ENCODE results near the gene TAS1R3. TPM values are rescaled to one million over a fixed set of nuclear protein-coding genes. Genes with fewer than 3 reads are reported as not detected.

The TAS1R3 gene
- total RNA-seq, 2 experiments from 2014 or later: 0.99 to 1.1 TPM

DNA sequence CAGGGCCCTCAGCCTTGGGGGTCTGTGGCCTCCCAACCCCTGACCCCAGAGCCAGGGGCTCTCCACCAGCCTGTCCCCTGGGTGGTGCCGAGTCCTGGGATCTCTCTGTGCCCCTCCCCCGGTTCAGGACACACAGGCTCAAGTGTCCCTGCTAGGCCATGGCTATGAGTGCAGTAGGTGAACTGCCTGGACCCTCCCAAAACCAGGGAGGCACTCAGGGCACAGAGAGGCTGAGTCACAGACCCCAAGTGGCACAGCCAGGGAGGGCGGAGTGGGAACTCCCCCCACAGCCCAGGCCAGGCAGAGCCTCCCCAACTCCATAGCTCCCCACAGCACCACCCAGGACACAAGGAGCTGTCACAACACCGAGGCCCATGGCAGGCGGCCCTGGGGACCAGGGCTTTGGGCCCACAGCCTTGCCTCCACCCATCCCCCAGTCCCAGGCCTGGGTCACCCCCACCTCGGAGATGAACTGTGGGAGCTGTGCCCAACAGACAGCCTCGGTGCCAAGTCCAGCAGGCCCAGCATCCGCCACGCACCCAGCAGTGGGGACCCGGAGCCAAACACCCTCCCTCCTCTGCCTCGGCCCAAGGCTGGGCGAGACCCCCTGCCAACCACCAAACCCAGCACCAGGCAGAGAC lies 14.9 kb downstream of the TAS1R3 start:
- intact Hi-C loops (cut with micrococcal nuclease; ENCODE audit: unreplicated experiment): loop anchor here (5.0 kb wide), 1 partner anchor 116 kb away; no protein-coding TSS in a partner anchor
- Histone ChIP-seq H3K9me2 (ENCODE audit: insufficient read depth, low read length) (no peaks in the 10 kb centered on the region), H3K9me3 (ENCODE audit: low read length) (no peaks in the 10 kb centered on the region), H3K36me3 (ENCODE audit: insufficient read depth, low read length) (peaks cover 6% of the 10 kb centered on the region), H3K79me2 (ENCODE audit: insufficient read depth, low read depth, low read length) (no peaks in the 10 kb centered on the region), H2AFZ (ENCODE audit: low read length) (no peak overlapping the region), H3K27ac (ENCODE audit: low read depth, low read length, poor library complexity, severe bottlenecking) (no peak overlapping the region), H3K4me3 (ENCODE audit: low read depth, low read length, poor library complexity, severe bottlenecking) (no peak overlapping the region), H4K20me1 (ENCODE audit: insufficient read depth, low read length) (no peaks in the 10 kb centered on the region; the same call in 1 of the 2 replicates), H3K4me1 (ENCODE audit: insufficient read depth, low read length, poor library complexity, severe bottlenecking) (peaks cover 10% of the 10 kb centered on the region), H3K4me2 (ENCODE audit: low read length) (no peak overlapping the region)
- BruUV-seq (replicated peaks): no TSS peak
- TF ChIP-seq EZH2phosphoT487 (IDR thresholded peaks at IDR 0.05; ENCODE audit: borderline replicate concordance, low read depth, low read length): no peak
- TF ChIP-seq, protein P1, sequence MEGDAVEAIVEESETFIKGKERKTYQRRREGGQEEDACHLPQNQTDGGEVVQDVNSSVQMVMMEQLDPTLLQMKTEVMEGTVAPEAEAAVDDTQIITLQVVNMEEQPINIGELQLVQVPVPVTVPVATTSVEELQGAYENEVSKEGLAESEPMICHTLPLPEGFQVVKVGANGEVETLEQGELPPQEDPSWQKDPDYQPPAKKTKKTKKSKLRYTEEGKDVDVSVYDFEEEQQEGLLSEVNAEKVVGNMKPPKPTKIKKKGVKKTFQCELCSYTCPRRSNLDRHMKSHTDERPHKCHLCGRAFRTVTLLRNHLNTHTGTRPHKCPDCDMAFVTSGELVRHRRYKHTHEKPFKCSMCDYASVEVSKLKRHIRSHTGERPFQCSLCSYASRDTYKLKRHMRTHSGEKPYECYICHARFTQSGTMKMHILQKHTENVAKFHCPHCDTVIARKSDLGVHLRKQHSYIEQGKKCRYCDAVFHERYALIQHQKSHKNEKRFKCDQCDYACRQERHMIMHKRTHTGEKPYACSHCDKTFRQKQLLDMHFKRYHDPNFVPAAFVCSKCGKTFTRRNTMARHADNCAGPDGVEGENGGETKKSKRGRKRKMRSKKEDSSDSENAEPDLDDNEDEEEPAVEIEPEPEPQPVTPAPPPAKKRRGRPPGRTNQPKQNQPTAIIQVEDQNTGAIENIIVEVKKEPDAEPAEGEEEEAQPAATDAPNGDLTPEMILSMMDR (conservative IDR thresholded peaks at IDR 0.05; ENCODE audit: low read length): no peak
- ChIA-PET CTCF (ENCODE audit: unreplicated experiment) (interaction anchor here (1.3 kb wide), 1 partner anchor 8 kb away, joined by 5 read pairs; no protein-coding TSS in a partner anchor), POLR2A (interaction anchor here (1.0 kb wide), 1 partner anchor 26 kb away, joined by 3 read pairs; no protein-coding TSS in a partner anchor)
- DNase-seq (ENCODE audit: low spot score): no peak

DNA sequence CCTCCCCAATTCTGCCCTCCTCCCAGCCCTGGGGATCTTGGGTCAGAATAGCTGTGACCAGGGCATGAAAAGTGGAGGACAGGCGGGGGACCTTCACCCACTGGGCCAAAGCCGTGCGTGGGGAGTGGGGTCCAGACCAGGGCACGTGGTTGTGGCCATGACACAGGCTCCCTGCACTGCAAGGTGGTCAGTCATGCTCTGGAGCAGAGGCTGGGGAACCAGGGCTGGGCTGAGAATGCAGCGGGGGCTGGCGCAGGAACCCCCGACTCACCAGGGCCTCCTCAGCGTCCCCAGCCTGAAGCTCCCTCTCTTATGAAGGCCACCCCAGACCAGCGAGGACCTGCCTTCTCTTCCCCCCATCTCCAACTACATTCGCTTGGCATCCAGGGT lies 15.4 kb downstream of the TAS1R3 start:
- no TSS peak for BruUV-seq (replicated peaks)
- intact Hi-C loops (cut with micrococcal nuclease; ENCODE audit: unreplicated experiment): loop anchor here (5.0 kb wide), 1 partner anchor 116 kb away; no protein-coding TSS in a partner anchor
- Histone ChIP-seq H3K4me3 (ENCODE audit: low read depth, low read length, poor library complexity, severe bottlenecking) (no peak overlapping the region), H3K27ac (ENCODE audit: low read depth, low read length, poor library complexity, severe bottlenecking) (no peak overlapping the region), H3K4me1 (ENCODE audit: insufficient read depth, low read length, poor library complexity, severe bottlenecking) (peaks cover 12% of the 10 kb centered on the region), H2AFZ (ENCODE audit: low read length) (no peak overlapping the region), H3K4me2 (ENCODE audit: low read length) (no peak overlapping the region), H4K20me1 (ENCODE audit: insufficient read depth, low read length) (no peaks in the 10 kb centered on the region; the same call in 1 of the 2 replicates), H3K9me2 (ENCODE audit: insufficient read depth, low read length) (no peaks in the 10 kb centered on the region), H3K9me3 (ENCODE audit: low read length) (no peaks in the 10 kb centered on the region), H3K36me3 (ENCODE audit: insufficient read depth, low read length) (peaks cover under 1% of the 10 kb centered on the region), H3K79me2 (ENCODE audit: insufficient read depth, low read depth, low read length) (no peaks in the 10 kb centered on the region)
- CTCF ChIA-PET (ENCODE audit: unreplicated experiment): interaction anchor here (1.3 kb wide), 1 partner anchor 8 kb away, joined by 5 read pairs; no protein-coding TSS in a partner anchor
- DNase-seq (ENCODE audit: low spot score): no peak
- POLR2A ChIA-PET: interaction anchor here (1.0 kb wide), 1 partner anchor 26 kb away, joined by 3 read pairs; no protein-coding TSS in a partner anchor
- TF ChIP-seq EZH2phosphoT487 (IDR thresholded peaks at IDR 0.05; ENCODE audit: borderline replicate concordance, low read depth, low read length): no peak
- TF ChIP-seq, protein P1 (conservative IDR thresholded peaks at IDR 0.05; ENCODE audit: low read length): no peak

All from OCI-LY7 (cell line).